Superior temporal gyrus (tissue), 1 donor: ENCODE data around the gene MAP3K4.
"Not testable (repeated sequence)": the region's sequence is repeated elsewhere in the genome, so short reads cannot be mapped to it uniquely, and the experiment has no call there.

ENCODE experiments used
- DNase-seq: peaks from one replicate; pipeline ENCODE4 v3.0.0-alpha.2; 2016; ENCODE audit errors: extremely low spot score

Gene MAP3K4

GRCh38 chr6:161117942-161118341 lies 126.4 kb downstream of the MAP3K4 start:
- DNase-seq: no peak

- DNase-seq: not testable (repeated sequence)
These were observed 131.8 kb downstream of the MAP3K4 start for GRCh38 chr6:161123319-161123718.

- no peak for DNase-seq
These were observed 134.0 kb downstream of the MAP3K4 start for GRCh38 chr6:161125591-161125990.

- DNase-seq: no peak
These were observed 135.6 kb downstream of the MAP3K4 start for GRCh38 chr6:161127071-161127740.

- no peak for DNase-seq
These were observed 136.7 kb downstream of the MAP3K4 start for GRCh38 chr6:161128230-161128629.

- DNase-seq: no peak
These were observed 137.2 kb downstream of the MAP3K4 start for GRCh38 chr6:161128680-161129196.

- no peak for DNase-seq
These were observed 139.0 kb downstream of the MAP3K4 start for GRCh38 chr6:161130541-161130940.

GRCh38 chr6:161130967-161131766 lies 139.6 kb downstream of the MAP3K4 start:
- DNase-seq: no peak

GRCh38 chr6:161132384-161132783 lies 140.8 kb downstream of the MAP3K4 start:
- DNase-seq: no peak

- no peak for DNase-seq
These were observed 142.4 kb downstream of the MAP3K4 start for GRCh38 chr6:161133963-161134362.

GRCh38 chr6:161134550-161135298 lies 143.2 kb downstream of the MAP3K4 start:
- DNase-seq: no peak

GRCh38 chr6:161135695-161136591 lies 144.4 kb downstream of the MAP3K4 start:
- DNase-seq: no peak

- DNase-seq: no peak
These were observed 145.1 kb downstream of the MAP3K4 start for GRCh38 chr6:161136655-161137054.

- no peak for DNase-seq
These were observed 145.8 kb downstream of the MAP3K4 start for GRCh38 chr6:161137320-161137719.

- no peak for DNase-seq
These were observed 146.4 kb downstream of the MAP3K4 start for GRCh38 chr6:161137839-161138542.

GRCh38 chr6:161138543-161139303 lies 147.2 kb downstream of the MAP3K4 start:
- peak; percentile 72 for DNase-seq

- no peak for DNase-seq
These were observed 147.8 kb downstream of the MAP3K4 start for GRCh38 chr6:161139304-161139765.

- peak; percentile 8 for DNase-seq
These were observed 148.4 kb downstream of the MAP3K4 start for GRCh38 chr6:161139766-161140553.

- DNase-seq: no peak
These were observed 148.9 kb downstream of the MAP3K4 start for GRCh38 chr6:161140554-161140875.
